DND-41 (cell line): ENCODE results near the gene CFD.

Source experiments
- CTCF ChIP-seq: IDR thresholded peaks from 2 replicates; pipeline ENCODE4 v1.5.1; 2012; ENCODE audit warnings: borderline replicate concordance, low read length, moderate library complexity, mild to moderate bottlenecking; ENCODE audit not compliant: poor library complexity, severe bottlenecking; ENCODE audit errors: extremely low read depth
- EZH2 ChIP-seq: IDR thresholded peaks from 3 replicates; pipeline ENCODE4 v1.6.1; 2012; ENCODE audit warnings: borderline replicate concordance, low read depth, mild to moderate bottlenecking, moderate library complexity, low read length, inconsistent platforms; ENCODE audit not compliant: severe bottlenecking

DNA sequence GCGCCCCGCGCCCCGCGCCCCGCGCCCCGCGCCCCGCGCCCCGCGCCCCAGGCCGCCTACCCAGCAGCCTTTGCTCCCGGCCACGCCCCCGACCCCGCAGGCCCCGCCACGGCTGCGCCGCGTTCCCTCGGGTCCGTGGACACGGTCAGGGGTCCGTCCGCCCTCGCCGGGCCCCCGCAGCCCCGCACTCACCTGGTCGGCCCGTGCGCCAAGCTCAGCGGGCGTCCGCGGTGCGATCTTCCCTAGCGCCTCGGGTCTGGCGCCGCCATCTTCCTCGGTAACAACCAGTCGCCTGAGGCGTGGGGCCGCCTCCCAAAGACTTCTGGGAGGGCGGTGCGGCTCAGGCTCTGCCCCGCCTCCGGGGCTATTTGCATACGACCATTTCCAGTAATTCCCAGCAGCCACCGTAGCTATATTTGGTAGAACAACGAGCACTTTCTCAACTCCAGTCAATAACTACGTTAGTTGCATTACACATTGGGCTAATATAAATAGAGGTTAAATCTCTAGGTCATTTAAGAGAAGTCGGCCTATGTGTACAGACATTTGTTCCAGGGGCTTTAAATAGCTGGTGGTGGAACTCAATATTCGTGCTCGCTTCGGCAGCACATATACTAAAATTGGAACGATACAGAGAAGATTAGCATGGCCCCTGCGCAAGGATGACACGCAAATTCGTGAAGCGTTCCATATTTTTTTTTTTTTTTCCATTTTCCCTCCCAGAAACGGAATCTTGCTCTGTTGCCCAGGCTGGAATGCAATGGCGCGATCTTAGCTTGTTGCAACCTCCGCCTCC is 33.6 kb downstream of the CFD start, which contains the start of the genes MED16 and RNU6-9:
- no peak for TF ChIP-seq CTCF
- TF ChIP-seq EZH2, result no peak
